ENCODE measurements around the gene RMI2.

- TF ChIP-seq CTCF (IDR thresholded peaks at IDR 0.05; ENCODE audit: insufficient read depth, low read length) (no peak), REST (IDR thresholded peaks at IDR 0.05; ENCODE audit: insufficient replicate concordance, low read depth) (no peak), SPI1 (IDR thresholded peaks at IDR 0.05; ENCODE audit: borderline replicate concordance, low read depth) (no peak), GABPA (IDR thresholded peaks at IDR 0.05; ENCODE audit: low read depth) (no peak)
Measured at GRCh38 chr16:11384956-11385586, 39.8 kb downstream of the RMI2 start.

Data from HL-60 (cell line).